ENCODE data around the gene SPAM1.
"Not testable (repeated sequence)": the region's sequence is repeated elsewhere in the genome, so short reads cannot be mapped to it uniquely, and the experiment has no call there.

GRCh38 chr7:123894753-123895152, 30.3 kb upstream of the SPAM1 start:
- not testable (repeated sequence) for TF ChIP-seq CTCF, POLR2A (IDR thresholded peaks at IDR 0.05)

Data from thyroid gland (tissue), 4 donors.